ENCODE results near the gene KLHDC8A.
A peak's percentile ranks its signal among the peaks of the same experiment; 100 is the strongest.

KLHDC8A gene

DNA sequence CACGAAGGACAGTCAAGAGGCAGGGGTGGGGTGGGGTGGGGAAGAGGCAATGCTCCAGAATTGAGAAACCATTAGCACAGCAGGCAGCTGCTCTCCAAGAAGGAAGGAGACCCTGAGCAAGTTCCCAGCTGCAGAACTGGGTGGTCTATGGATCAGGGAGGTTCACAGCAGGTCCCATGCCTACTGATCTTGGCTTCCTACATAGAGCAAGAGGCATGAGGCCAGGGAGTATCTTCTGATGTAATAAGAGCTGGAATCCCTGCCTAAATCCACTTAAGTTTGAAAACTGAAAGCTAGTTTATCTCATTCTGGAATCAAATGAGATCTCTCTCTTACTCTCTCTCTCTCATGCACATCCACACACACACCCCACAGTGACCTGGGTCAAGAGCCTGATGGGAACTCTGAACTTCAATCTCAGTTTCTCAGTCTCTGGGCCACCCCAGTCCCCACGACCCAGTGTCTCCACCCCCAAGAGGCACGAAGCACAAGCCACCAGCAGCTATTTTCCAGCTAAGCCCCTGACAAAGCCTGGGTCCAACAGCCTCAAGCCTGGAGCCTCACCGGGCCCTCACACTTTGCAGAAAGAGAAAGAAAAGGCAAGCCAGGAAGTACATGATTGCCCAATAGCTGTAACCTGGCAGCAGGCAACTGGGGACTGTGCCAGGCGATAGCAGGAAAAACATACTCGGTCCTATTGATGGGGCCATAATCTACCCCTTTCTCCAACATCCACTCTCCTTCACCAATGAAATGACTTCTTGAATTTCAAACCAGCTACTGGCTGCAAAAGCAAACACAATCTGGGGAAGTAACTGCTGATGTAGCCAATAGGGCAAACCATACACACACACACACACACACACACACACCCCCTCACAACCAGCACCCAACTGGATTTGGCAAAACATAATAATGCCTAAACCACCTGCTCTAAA is 37.4 kb downstream of the KLHDC8A start:
- DNase-seq (ENCODE audit: low read depth, low spot score) = peak; percentile 84

DNA sequence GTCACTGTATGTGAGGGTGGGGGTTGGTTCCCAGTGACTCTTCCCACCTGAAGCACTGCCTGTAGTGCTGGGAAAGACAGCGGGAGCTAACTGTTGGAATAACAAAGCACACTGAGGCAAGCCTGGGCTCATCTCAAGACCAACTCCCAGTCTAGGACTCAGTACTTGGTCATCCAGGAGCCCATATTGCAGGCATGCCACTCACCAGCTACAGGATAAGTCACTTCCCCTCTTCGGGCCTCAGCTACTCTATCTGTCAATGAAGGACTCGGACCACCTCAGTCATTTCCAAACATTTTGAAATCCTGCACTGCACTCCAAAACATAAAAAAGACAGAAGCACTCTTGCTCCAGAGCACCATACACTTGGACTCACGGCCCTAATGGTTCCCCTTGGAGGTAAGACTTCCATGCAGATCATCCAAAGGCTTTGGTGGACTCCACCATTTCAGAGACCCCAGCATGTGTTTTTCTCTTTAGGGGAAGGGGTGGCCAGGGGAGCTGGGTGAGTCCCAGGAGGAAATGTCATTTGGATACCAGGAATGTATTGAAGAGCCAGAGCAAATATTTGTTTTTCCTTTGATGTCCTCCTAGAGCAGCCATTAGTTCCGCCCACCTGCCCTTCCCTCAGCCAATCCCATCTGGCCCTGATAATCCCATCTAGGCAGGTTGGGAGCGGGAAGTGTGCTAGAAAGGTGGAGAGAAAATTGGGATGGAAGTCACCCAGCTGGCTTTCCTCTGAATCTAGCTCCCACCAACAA is 38.3 kb downstream of the KLHDC8A start:
- peak; percentile 43 for DNase-seq (ENCODE audit: low read depth, low spot score)

DNA sequence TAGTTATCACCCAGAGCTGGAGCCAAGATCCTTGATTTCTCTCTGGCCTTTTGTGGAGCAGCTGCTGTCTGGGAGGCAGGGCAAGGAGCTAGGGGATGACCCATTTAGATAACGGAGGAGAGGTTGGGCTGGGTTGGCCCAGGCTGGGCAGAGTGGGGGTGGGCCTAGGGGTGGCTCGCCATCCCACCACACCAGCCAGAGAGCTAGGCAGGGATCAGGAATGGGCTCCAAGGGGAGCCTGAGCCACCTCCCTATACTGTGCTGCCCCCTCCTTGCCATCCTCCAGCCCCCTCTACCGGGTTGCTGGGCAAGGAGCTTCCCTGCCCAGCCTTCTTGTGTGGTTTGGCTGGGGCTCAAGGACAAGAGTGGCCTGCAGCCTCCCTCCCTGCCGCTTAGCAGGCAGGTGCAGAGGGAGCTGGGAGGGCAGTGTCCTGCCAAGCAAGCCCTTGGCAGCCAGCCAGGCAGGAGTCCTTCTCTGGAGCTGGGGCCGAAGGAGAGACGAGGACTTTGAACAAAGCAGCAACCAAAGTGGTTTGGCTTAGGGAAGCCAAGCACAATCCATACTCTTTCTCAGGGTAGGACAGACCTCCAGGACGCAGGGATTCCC is 39.3 kb downstream of the KLHDC8A start:
- DNase-seq (ENCODE audit: low read depth, low spot score) = peak; percentile 90

- DNase-seq (ENCODE audit: low read depth, low spot score) = peak; percentile 46
Measured at GRCh38 chr1:205316161-205316566, 40.6 kb downstream of the KLHDC8A start.

DNA sequence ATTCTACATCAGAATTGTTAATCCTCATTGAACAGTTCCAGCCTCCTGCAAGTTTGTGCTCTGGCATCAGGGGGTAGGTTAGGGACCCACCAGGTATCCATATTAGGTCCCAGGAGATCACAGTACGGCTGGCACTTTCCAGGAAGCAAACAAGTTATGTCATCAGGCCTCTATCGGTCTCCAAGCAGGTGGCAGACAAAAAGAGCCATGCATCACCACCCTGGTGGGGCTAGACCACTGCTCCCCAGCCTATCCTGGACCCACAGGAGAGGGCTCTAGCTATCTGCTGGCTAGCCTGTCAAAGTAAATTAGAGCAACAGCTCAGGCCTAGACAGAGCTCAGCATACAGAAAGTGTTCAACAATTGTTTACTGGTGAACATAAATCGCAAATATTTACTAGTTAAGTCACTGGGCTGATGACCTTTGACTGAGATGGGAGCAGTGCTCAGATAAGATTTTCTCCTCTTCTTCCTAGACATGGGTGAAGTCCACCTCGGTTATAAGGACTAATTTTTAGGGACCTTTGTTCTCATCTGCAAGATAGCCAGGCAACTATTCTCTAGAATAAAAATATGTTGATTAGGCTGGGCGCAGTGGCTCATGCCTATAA is 41.6 kb downstream of the KLHDC8A start:
- no peak for DNase-seq (ENCODE audit: low read depth, low spot score)

- peak; percentile 96 for DNase-seq (ENCODE audit: low read depth, low spot score)
Measured at GRCh38 chr1:205313563-205314308, 43.0 kb downstream of the KLHDC8A start.

DNA sequence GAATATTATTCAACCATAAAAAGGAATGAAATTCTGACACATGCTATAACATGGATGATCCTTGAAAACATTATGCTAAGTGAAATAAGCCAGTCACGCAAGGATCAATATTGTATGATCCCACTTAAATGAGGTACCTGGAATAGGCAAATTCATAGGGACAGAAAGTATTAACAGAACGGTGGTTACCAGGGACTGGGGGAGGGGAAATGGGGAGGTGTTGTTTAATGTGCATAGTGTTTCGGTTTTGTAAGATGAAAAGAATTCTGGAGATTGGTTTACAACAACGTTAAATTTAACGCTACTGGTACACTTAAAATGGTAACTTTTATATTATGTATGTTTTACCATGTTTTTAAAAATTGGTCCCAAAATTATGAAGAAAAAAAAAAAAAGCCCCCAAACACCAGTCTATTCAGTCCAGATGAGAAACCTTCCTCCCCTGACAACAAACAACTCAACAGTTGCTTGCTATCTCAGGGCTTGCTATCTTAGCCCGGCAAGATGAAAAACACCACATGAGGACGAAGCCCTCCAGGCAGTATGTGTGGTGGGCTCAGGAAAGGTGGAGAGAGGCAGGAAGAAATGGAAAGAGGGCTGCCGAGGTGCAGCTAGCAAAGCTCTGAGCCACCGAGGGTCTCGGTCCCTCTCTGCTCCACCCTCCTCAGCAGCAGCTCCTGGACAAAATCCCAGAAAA is 43.7 kb downstream of the KLHDC8A start:
- no peak for DNase-seq (ENCODE audit: low read depth, low spot score)

- DNase-seq (ENCODE audit: low read depth, low spot score) = no peak
Measured at GRCh38 chr1:205310976-205311704, 45.6 kb downstream of the KLHDC8A start.

DNA sequence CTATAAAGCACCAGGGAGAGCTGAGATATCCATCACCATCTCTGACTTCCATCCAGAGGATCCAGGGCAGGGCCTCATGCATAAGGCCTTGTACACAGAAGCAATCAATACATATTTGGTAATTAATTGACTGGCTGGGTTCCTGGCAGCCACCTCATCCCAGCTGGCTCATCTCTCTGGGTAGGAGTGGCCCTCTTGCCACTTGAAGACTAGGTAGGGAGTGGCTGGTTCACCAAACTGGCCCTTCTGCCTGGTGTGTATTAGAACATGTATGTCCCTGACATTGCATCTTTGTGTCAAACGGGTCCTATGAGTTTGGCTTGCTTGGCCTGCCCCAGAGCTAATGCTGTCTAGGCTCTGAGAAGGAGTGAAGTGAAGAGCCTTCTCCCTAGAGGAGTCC is 47.0 kb downstream of the KLHDC8A start:
- no peak for DNase-seq (ENCODE audit: low read depth, low spot score)

DNA sequence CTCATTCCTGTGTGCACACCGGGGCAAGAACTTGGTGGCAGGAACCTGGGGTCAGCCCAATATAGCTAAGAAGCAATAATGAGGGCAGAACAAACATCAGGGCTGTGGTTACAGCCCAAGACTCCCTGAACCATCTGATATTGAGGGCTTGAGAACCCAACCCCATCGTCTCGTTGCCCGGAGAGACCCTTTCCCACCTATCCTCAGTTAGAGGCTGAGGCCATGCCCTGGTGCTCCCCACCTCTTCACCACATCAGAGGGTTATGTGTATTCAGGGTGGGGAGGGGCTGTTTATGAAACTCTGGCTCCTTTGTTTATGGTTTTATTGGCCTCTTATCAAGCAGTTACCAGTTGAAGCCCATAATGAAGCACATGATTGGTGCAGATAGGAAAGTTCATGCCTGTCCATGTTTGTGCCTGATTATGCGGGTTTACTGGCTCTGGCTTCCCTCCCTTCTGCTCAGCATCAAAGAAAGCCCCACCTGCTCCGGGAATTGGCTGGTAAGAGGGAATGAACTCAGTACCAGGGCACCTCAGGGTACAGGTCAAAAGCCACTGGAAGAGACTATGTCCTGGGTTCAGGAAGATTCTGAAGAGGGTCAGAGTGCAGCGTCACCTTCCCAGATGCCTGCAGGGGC is 49.7 kb downstream of the KLHDC8A start:
- DNase-seq (ENCODE audit: low read depth, low spot score) = no peak

DNA sequence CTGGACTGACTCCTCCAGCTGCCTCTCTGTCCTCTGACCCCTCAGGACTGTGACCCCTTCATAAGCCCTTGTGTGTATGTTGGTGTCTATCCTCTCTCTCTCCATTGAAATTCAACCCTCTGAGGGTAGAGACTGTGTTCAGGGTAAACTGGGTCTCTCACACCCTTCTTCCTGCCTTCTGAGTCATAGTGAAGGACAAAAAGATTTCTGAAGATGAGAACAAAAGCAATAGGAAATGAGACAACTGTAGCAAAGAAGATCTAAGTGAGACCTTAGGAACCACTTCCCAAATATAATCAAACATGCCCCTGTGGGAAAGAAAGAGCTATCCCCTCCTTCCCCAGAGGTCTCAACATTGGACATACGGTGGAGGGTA is 52.0 kb downstream of the KLHDC8A start:
- no peak for DNase-seq (ENCODE audit: low read depth, low spot score)

DNA sequence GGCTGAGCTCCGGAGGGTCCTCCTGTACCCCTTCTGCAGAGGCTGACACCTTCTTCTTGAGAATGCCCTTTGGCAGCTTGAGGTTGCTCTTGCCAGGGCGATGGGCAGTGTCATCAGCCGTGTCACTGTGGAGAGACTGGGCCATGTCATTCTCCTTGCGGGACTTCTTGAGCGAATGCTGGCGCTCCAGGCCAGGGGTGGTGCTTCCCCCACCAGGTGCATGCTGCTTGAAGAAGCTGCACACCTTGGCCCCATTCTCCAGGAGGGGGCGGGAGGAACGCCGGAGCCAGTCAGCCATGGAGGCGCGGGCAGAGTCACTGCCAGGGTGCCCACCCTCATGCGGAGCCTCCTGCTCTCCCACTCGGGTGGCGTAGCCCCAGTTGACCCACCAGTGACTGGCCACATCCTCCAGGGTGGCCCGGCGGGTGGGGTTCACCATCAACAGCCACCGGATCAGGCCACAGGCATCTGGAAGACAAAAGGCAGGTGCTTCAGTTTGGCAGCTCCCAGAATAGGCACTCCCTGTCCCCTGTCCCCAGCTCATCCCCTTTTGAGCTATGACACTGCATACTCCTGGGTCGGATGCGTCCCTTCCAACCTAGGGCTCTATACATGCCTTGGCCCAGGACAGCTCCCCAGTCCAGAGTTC is 52.6 kb downstream of the KLHDC8A start:
- no peak for DNase-seq (ENCODE audit: low read depth, low spot score)

DNA sequence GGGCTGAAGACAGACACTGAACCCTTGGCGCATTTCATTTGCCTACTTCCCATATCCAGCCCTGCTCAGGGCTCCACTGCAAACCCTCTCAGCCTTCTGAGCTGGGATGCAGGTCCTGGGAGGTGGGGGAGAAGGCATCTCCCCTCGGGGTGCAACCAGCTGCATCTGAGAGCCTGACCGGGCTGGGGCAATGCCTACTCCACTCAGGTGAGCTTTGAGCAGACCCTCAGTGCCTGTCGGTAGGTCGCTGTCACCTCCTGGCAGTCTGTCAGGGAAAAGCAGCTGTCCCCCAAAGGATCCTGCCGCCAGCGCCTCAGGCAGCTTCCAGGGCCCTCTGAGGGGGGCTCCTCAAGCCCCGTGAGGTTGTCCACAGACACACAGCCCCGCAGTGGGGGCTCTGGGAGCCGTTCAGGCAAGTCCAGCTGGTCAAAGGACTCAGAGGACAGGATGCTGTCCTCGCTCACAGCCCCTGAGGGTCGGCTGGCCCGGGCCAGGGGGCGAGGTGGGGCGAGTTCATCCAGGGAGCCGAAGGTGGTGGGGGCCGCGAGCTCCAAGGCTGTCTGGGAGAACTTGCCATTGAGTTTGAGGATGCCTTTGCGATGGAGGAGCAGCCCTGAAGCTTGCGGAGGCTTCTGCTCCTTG is 53.4 kb downstream of the KLHDC8A start:
- DNase-seq (ENCODE audit: low read depth, low spot score) = no peak

GRCh38 chr1:205301842-205302588 is 54.7 kb downstream of the KLHDC8A start:
- DNase-seq (ENCODE audit: low read depth, low spot score) = peak; percentile 48

DNA sequence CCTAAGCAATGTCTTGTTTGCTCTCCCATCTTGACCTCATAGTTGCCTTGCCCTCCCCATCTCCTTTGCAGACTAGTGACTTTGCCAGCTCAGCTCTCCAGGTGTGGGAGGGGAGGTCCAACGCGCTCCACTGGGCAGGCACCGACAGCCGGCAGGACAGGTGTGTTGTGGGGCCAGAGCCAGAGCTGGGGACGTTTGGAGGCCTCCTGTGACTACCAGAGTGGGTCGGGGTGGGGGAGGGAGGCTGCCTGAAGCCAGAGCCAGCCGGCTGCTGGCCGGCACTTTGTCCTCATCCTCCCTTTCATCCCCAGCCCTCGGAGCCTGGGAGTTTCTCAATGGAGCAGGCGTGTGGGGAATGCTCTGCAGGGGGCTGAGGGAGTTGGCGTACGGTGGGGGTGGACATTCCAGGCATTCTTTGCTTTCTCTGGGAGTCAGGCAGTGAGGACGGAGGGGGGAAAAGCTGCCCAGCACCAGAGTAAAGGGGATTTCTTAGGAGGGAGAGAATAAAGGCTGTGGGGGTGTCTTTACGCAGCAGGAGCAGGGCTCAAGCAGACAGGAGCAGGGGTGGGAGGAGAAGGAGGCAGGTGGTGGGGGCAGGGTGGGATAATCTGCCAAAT is 55.4 kb downstream of the KLHDC8A start:
- peak; percentile 99 for DNase-seq (ENCODE audit: low read depth, low spot score)

- DNase-seq (ENCODE audit: low read depth, low spot score) = no peak
Measured at GRCh38 chr1:205300149-205300548, 56.6 kb downstream of the KLHDC8A start.

All from astrocyte of the hippocampus (primary cell).